NK-92 (cell line): ENCODE data around the gene C19orf85.
"Not testable (repeated sequence)": the region's sequence is repeated elsewhere in the genome, so short reads cannot be mapped to it uniquely, and the experiment has no call there.

Experiments
- DNase-seq: peaks from one replicate; lab custom pipeline; 2025; ENCODE audit not compliant: unreplicated experiment; lab: John Stamatoyannopoulos, UW

C19orf85 gene

DNA sequence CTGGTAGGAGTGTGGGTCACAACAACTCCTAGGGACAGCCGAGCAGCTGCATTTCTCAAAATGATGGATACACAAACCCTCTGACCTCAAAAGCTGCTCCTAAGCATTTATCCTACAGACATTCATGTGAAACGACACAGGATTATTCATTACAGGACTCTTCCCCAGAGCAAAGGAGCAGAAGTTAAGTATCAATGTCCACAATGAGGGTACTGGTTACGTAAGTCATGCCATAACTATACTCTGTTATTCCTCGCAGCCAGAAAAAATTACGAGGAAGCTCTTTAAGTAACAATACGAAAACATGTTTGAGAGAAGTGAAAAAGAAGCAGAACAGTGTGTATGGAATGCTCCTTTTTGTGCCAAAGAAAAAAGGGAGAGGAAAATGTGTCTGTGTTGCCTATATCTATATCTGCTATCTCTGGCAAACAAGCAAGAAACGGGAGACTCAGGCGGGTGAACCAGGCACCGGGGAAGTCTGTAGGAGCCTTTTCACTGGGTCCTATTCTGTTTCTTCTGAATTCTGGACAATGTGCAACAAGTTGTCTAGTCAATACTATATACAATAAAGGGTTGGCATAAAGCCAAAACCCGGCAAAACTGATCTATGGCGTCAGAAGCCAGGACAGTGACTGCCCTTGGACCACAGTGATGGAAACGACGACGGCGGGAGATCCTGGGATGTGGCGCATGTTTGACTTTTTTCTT is 4.4 kb downstream of the C19orf85 start:
- DNase-seq, result no peak

DNA sequence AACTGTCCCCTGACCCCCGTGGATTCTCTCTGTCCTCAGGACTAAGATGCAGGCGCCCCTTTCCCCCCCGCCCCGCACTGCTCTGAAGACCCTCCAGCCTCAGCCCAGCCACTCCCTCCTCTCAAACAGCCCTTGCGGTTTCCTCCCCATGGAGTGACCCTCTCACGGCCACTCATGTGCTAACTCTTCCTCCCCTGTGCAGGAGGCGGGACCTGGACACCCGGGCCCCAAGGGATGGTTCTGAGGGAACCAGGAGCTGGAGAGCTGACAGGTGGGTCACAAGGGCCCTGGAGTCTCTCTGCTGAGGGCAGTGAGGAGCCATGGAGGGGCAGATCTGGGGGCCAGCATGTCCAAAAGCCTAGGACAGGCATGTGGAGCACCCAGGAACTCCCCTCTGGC is 5.0 kb downstream of the C19orf85 start:
- no peak for DNase-seq

DNA sequence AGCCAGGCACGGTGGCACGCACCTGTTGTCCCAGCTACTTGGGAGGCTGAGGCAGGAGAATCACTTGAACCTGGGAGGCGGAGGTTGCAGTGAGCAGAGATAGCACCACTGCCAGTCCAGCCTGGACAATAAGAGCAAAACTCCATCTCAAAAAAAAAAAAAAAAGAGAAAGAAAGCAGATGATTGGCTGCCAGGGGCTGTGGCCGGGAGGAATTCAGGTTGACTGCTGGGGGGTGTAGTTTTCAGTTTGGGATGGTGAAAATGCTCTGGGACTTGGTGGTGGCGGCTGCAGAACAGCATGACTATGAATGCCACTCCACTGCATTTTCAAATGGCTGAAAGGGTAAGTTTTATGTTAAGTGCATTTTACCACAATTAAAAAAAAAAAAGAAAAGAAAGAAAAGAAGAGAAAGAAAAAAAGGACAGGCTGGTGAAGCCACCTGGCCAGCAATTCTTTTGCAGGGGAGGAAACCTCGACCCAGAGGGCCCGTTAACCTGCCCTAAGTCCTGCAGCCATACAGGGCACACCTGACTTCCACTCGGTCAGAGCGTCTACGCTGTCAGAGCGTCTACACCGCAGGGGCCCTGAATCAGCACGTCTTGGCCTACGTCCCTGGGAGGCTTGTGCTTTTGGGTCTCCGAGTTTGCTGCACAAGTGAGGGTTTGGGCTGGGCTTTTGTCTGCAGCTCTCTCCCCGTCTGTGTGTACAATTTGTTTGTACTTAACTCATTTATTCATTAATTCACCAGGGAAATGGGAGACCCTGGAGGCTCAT is 6.7 kb downstream of the C19orf85 start:
- DNase-seq, result no peak

DNA sequence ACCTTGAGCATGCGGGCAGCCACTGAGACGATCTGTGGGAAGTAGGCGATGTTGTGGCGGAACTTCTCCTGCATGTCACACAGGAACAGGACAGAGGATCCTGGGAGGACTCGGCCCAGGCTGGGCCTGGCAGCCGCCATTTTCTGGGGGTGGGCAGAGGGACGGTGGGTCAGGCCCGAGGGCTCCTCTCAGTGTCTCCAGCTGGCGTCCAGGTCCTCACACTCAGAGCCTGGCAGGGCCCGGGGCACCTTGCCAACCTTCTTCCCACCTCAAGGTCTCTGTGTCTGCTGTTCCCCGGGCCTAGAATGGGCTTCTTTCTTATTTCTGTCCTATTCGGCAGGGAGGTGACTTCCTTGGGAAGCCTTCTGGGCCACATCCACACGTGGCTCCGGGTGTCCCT is 8.2 kb downstream of the C19orf85 start:
- DNase-seq, result no peak

DNA sequence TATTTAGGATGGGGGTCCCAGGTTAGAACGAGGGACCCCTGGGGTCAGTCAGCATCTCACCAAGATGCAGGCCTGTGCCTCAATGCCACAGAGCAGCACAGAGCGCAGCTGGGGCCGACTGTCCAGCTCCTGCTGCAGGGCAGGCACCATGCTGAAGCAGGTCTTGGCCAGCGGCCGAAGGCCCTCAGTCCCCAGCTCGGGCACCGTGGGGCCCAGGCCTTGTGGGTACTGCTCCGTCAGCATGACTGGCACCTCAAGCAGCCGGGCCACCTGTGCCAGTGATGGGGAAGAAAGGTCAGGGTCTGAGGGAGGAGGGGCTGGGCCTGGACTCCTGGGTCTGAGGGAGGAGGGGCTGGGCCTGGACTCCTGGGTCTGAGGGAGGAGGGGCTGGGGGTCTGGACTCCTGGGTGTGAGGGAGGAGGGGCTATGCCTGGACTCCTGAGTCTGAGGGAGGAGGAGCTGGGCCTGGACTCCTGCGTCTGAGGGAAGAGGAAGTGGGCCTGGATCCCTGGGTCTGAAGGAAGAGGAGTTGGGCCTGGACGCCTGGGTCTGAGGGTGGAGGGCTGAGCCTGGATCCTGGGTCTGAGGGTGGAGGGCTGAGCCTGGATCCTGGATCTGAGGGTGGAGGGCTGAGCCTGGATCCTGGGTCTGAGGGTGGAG is 8.8 kb downstream of the C19orf85 start:
- DNase-seq, result no peak

DNA sequence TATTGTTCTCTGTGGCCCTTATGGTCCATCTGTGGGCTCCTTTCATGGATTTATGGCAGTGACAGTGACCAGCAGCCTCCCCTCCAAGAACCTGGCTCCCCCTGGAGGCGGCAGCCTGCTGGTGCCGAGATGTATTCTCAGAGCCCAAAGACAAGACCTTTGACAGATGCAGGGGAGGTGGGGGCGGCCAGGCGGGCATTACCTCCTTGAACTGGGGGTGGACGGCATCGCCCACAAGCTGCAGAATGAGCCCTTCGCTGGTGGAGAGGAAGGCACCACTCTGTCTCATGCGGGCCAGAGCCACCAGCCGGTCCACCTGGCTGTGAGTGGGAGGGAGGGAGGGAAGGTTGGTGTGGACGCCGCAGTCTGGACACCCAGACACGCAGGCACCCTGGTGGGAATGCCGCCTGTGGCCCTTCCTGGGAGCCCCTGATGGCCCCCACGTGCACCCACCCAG is 9.7 kb downstream of the C19orf85 start:
- no peak for DNase-seq

DNA sequence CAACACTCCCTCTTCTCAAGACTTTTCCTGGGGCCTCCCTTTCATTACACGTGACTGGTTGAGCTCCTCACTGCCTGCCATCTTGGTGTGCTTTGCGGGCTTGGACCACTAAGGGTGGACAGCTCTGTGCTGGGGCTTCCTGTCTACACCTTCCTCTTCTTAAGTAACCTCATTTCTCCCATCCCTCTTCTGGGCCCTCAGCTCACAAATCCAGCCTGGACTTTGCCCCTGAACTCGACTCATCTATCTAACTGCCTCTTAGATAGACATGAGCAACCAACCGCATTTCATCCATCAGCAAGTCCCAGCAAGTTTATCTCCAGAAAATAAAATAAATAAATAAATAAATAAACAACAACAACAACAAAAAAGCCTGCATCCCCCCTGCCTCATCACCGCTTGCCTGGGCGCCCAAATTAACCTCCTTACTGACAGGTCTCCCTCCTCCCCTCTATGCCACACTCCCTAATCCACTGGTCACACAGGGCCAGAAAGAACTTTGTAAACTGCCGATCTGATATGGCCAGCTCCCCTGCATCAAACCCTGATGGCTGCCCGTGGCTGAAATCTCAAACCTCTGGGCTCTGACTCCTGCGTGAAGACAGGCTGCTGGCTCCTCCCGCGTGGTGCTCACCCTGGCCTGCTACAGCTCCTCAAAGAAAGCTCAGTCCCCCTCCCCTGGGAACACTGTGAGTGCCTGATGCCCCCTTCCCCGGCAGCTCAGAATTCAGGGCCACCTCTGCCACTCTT is 10.9 kb downstream of the C19orf85 start:
- DNase-seq, result no peak

DNA sequence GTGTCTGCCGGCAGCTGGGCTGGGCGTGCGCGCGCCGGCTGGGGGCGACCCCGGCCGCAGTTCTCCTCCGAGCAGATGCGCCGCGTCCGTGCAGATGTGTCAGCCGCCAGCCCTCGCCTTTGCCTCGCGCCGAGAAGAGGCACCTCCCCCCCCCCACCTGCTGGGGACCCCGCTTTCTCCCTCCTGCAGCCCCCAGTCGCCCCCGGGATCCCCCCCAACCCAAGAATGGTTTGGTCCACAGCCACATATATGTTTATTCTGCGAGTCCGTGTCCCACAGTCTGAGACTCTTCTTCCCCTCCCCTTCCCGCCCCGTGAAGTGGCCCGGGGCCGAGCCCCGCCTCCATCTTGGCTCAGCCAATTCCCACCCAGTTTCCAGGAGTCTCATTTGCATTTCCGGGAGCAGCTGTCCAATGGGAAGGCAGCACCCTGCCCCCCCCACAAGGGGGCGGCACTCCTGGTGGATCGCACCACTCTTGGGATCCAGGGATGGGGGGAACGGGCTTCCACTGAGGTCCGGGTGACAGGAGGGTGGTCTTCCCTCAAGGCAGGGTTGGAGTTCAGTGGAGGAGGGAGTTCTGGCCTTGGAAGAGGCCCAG is 11.7 kb downstream of the C19orf85 start:
- no peak for DNase-seq

DNA sequence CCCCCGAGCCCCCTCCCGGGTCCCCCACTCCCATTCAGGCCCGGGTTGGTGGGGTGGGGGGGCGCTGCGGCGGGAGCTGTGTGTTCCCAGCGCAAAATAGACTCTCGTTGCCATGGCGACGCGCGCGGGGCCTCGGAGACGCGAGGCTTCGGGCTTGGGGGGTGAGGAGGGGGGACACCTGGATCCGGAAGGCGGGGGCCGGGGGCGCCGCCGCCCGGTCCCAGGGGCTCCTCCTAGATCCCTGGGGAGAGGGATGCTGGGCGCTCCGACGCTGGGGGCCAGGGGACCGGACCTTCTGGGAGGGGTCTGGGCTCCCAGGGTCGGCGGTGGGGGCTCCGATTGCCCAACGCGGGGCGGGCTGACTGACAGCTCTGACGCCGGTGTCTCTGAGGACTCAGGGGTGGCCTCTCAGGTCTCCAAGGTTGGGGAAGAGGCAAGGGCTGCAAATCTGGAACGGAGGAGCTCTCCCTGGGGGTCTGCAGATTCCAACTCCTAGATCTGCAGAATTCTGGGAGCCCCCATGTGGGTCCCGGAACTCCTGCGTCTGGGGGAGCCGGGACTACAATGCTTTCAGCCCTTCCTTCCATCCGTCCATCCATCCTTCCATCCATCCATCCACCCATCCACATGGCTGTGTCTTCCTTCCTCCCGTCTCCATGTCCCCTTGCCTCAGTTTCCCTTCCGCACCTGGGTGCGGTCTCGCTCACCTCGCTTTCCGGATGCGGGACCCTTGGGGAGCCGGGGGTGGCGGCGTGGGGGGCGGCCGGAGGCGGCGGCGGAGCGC is 12.4 kb downstream of the C19orf85 start:
- DNase-seq, result no peak

DNA sequence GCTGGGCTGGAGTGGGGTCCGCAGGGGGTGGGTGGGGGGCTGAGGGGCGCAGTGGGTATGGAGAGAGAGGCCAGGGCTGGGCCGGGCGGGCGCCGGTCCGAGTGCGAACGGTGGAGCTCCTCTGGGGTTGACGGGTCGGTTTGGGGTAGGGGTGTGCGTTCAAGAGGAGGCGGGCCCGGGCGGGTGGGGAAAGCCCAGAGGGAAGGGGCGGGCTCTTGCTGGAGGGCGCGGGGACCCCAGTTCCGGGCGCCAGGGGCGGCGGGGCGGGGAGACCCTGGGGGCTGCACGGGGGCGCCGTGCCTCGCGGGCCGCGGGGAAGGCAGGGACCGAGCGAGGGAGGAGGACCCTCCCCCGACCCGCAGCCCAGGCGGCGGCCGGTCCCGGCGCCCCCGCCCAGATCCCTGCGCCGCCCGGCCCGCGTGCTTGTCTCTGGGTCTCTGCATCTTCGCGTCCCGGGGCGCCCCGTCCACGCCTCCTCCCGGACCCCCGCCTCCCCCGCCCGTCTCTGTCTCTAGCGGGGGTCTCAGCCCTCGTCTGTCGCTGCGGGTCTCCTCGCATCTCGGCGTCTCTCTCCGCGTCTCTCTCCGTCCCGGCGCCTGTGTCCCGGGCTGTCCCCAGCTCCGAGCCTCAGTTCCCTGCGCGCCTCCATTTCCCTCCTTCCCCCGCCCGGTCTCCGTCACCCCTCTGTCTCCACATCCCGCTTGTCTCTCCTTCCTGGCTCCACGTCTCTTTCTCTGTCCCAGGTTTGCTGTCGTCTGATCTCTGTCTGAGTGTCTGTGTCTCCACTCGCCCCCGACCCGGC is 13.2 kb downstream of the C19orf85 start:
- no peak for DNase-seq

DNA sequence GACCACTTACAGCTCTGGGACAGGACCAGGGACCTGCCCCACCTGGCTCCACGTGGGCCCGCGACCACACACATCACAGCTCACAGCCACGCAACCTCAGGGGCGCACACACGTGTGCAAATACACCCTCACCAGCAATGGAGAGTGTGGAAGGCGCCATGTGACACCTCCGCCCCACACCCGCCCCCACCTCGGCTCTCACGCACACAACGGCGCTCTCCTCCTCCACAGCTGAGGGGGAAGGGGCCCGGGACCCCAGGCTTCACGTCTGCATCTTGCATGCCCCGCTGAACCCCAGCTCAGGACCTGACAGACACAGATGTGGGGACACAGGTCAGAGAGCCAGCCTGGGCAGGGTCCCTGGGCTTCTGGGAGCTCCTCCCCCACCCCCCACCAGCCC is 15.1 kb downstream of the C19orf85 start:
- DNase-seq, result no peak

DNA sequence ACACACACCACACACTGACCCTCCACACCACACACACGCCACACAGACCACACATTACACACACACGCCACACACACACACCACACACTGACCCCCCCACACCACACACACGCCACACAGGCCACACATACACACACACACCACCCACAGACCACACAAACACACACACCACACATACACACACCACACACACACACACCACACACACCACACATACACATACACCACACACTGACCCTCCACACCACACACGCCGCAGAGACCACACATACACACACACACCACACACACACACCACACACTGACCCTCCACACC is 16.4 kb downstream of the C19orf85 start:
- not testable (repeated sequence) for DNase-seq

DNA sequence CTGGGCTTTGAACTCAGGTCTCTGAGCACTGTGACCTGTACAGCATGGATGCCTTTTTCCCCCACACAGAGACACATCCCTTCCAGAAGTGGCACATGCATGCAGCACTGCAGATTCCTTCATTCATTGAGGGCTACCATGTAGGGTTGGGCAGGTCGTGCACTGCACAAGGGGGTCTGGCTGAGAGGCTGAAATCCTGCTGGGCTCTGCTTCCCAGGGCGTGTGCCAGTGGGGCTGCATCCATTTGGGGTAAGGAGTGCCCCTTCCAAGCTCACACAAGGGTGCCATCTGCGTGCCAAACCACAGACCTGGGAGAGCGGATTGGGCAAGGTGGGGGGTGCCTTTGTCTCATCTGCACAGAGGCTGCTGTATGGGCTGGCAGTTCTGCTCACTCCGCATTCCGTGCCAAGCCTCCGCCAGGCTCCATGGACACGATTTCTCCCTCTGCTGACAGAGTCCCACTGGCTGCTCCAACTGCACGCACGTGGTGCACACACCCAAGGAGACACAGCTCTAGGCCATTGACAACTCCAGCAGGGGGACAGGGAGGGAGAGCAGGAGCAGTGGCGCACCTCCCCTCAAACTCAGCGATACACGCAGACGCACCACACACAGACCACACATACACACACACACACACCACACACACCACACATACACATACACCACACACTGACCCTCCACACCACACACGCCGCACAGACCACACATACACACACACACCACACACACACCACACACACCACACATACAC is 17.0 kb downstream of the C19orf85 start:
- DNase-seq, result no peak

DNA sequence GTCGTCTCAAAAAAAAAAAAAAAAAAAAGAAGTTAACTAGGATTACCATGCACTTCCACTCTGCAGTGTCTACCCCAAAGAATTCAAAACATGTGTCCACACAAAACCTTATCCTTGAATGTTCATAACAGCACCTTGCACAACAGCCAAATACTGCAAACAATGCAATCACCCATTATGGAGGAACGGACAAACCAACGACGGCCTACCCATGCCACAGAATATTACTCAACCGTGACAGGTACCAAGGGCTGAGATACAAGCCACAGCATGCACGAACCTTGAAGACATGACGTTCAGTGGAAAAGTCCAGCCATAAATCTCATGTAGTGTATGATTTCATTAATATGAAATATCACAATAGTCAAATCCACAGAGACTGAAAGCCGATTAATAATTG is 18.5 kb downstream of the C19orf85 start:
- no peak for DNase-seq

DNA sequence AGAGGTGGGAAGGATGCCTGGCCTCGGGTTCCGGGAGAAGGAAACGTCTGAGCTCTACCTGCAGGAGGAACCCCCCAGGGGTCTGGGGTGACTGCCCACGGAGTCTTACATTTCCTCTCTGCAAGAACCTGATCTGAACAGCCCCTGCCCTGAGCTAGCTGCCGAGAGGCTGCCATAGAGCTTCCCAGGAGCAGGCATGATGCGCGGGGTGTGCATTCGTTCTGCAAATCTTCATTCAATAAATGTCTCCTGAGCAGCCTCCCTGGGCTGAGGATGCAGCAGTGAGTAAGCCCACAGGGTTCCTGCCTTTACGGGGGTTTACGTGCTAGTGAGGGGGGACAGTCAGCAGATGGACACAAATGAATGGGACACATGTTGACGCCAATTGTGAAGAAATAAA is 19.9 kb downstream of the C19orf85 start:
- DNase-seq, result no peak

DNA sequence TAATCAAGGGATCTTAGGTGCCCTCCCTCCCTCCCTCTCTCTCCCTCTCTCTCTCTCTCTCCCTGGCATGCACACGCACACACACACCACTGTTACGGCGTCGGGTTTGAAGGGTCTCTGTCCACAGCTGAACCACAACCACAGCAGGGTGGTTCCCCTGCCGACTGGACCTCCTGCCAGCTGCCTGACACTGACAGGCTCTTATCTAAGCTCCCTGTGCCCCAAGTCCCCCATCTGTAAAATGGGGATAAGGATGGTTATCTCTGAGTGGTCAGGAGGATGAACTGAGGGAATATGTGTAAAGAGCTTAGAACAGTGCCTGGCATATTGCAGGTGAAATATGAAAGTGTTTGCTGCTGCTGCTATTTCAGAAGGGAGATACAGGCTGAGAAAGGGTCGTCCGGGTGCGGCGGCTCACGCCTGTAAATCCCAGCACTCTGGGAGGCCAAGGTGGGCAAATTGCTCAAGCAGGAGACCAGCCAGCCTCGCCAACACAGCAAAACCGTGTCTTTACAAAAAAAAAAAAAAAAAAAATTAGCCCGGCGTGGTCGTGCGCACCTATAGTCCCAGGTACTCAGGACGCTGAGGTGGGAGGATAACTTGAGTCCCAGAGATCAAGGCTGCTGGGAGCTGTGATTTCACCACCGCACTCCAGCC is 20.6 kb downstream of the C19orf85 start:
- DNase-seq, result no peak

DNA sequence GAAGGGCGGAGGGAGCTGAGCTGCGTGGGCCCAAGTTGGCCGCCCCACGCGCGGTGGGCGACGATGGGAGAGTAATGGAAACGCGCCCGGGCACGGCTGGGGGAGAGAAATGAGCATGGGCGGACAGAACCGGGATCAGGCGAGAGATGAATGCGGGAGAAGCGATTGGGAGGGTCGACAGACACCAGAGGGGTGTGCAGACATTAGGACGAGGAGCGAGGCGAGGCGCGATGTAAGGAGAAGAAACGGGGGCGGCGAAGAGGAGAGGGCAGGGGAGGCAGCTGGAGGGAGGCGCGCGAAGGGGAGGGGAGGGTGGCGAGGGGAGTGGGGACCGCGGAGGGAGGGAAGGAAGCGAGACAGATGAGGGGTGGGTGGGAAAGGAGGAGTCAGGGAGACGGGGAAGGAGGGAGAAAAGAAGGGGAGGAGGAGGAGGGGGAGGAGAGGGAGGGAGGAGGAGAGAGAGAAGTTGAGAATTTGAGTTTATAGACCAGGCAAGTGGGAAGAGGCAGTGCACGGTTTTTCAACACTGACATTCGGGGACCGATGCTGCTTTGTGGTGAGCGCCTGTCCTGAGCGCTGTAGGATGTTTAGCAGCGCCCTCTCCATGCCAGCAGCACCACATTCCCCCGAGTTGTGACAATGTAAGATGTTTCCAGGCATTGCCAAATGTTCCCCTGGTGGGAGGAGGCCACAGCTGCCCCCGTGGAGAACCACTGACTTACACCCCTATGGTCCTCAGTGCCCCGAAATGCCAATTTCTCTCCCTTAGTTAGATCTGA is 21.3 kb downstream of the C19orf85 start, which contains the start of gene SHISA7:
Gene SHISA7, minus strand, starts transcription at position 256 of the 779 bp plus-strand sequence. CDS start 437 bp downstream, outside the sequence.
- no peak for DNase-seq
